ENCODE data around the gene OTUD7B. TPM values are rescaled to one million over a fixed set of nuclear protein-coding genes. Genes with fewer than 3 reads are reported as not detected.

Gene OTUD7B
- total and polyA plus RNA-seq, 10 of the 15 experiments (the other 5 are each of a cell fraction or from before 2014, with no cell fraction given), result 1.7 to 24.9 (median 6.6) TPM

DNA sequence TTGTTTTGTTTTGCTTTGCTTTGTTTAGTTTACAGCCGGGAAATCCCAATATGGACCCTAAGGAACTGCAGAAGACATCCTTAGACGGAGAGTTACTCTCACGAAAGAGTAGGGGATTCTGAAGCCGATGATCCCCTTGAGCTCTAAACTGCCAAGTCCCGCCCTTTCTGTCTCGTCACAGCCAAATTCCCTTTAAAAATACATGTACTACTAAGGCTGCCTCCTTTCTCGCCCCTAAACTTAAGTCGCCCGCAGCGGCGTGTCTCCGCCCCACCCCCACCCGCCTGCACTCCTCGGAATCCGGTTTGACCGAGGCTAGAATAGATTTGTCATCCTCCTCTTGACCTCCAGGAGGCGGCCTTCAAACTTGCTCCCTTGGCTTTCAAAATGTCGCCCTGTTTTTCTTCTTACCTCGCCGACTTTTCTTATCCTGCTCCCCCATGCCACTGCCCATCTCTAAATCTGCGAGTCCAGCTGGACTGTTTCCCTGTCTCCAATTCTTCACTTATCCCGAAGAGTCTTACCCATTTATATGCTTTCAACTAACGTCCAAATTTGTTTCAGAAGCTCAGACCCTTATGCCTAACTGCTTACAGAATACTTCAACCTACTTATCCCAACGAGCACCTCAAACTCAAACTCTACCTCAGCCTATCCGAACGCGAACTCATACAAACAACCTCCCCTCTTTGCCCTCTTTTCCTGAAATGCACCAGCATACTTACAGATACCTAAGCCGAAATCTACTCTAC is 122.1 kb downstream of the OTUD7B start (continued):
- TF ChIP-seq IRF3 (IDR thresholded peaks at IDR 0.05) (no peak), CBX5 (IDR thresholded peaks at IDR 0.05; ENCODE audit: low read depth) (peak; percentile 87; the same call in 1 of the 2 replicates), HDAC2 (IDR thresholded peaks at IDR 0.05) (no peak), EZH2 (IDR thresholded peaks at IDR 0.05; ENCODE audit: borderline replicate concordance, control insufficient read depth, low read depth, low read length) (no peak), ZBTB4 (CRISPR knock-in tag; IDR thresholded peaks at IDR 0.05) (0 out of 2 replicates have a peak, but pooled peaks have one; percentile 47), CBX3 (IDR thresholded peaks at IDR 0.05; ENCODE audit: borderline replicate concordance, low read depth) (no peak), BHLHE40 (IDR thresholded peaks at IDR 0.05; ENCODE audit: borderline replicate concordance in 1 of 2, low read depth in 2 of 2, low read length in 1 of 2) (peak in 1 of 2 experiments; percentile 66; a peak in 2 of 4 replicates), SREBF2 (IDR thresholded peaks at IDR 0.05; ENCODE audit: low read length) (no peak), SUZ12 (IDR thresholded peaks at IDR 0.05; ENCODE audit: unreplicated experiment) (no peak), GATAD2B (conservative IDR thresholded peaks at IDR 0.05; ENCODE audit: low read depth) (no peak), MEF2A (IDR thresholded peaks at IDR 0.05; ENCODE audit: insufficient read depth, low read depth, low read length) (0 out of 2 replicates have a peak, but pooled peaks have one; percentile 44), E4F1 (IDR thresholded peaks at IDR 0.05; ENCODE audit: borderline replicate concordance, partially characterized antibody) (no peak), RAD21 (IDR thresholded peaks at IDR 0.05; ENCODE audit: insufficient read depth, low read depth, low read length) (peak; percentile 58), ATF2 (IDR thresholded peaks at IDR 0.05; ENCODE audit: low read length) (peak; percentile 72; the same call in 1 of the 2 replicates), MEF2B (IDR thresholded peaks at IDR 0.05; ENCODE audit: partially characterized antibody, poor library complexity, severe bottlenecking) (peak; percentile 33), ASH2L (IDR thresholded peaks at IDR 0.05; ENCODE audit: borderline replicate concordance, low read depth) (no peak), NBN (IDR thresholded peaks at IDR 0.05) (peak; percentile 85), POLR2AphosphoS2 (IDR thresholded peaks at IDR 0.05; ENCODE audit: low read depth, low read length) (peak; percentile 22; the same call in 1 of the 2 replicates)
- TF ChIP-seq, protein P1, sequence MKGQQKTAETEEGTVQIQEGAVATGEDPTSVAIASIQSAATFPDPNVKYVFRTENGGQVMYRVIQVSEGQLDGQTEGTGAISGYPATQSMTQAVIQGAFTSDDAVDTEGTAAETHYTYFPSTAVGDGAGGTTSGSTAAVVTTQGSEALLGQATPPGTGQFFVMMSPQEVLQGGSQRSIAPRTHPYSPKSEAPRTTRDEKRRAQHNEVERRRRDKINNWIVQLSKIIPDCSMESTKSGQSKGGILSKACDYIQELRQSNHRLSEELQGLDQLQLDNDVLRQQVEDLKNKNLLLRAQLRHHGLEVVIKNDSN (IDR thresholded peaks at IDR 0.05; ENCODE audit: borderline replicate concordance, extremely low read length, insufficient read depth, low read depth, low read length), result no peak
